HepG2 (cell line): ENCODE measurements around the gene UBAP1L. TPM values are rescaled to one million over a fixed set of nuclear protein-coding genes. Genes with fewer than 3 reads are reported as not detected.

ENCODE experiments used
- ATAC-seq: fragments of 200-7000 bp; cut with Tn5 transposase; 3 replicates; pipeline ENCODE4 v1.9.1; 2020; ENCODE audit warnings: mild to moderate bottlenecking, moderate library complexity
- BruUV-seq: library from RNA; stranded (reverse); fragments of 400-500 nt; replicated peaks from 2 replicates; lab custom pipeline; 2021; lab: Mats Ljungman, UMichigan
- CTCF ChIA-PET: fragments of 300-600 bp; formaldehyde crosslinking; extraction: SDS; loops from one replicate; lab custom pipeline; 2021; ENCODE audit warnings: low total read pairs, inconsistent platforms, low intra/inter-chr PET ratio; lab: Yijun Ruan, JAX
- POLR2A ChIA-PET: fragments of 350-600 bp; sonication (Branson Sonifier 250); formaldehyde crosslinking; loops from one replicate; lab custom pipeline; 2020; ENCODE audit warnings: antibody characterized with exemption, inconsistent platforms; lab: Yijun Ruan, JAX
- DNase-seq: peaks from one replicate; pipeline ENCODE4 v3.0.0-alpha.2; 2015; ENCODE audit warnings: low spot score
- FAIRE-seq: peaks from 3 replicates; lab custom pipeline; 2011; peaks lifted over from hg19 to GRCh38; lab: Jason Lieb, UNC
- H2AFZ ChIP-seq: one replicate; pipeline ENCODE4 v1.6.1; 2011; ENCODE audit warnings: low read length, inconsistent platforms
- H3K27ac ChIP-seq: fragments of 300-600 bp; 3 replicates; pipeline ENCODE4 v1.8.0; 2011; ENCODE audit warnings: mixed run types, mild to moderate bottlenecking, mixed read lengths, low read length, inconsistent platforms; ENCODE audit not compliant: insufficient read depth; ENCODE audit errors: extremely low read length
- H3K27me3 ChIP-seq, 2 experiments: fragments of 200-600 bp in 1 of 2; 2 replicates in 1 of 2; 3 replicates in 1 of 2; pipeline versions ENCODE4 v1.6.0 to v1.8.0; 2011; ENCODE audit warnings: low read length in 2 of 2, mild to moderate bottlenecking in 2 of 2, moderate library complexity in 2 of 2, inconsistent platforms in 1 of 2; ENCODE audit not compliant: insufficient read depth in 2 of 2, control insufficient read depth in 1 of 2
- H3K36me3 ChIP-seq, 2 experiments: fragments of 200-600 bp in 1 of 2; replicated peaks in 1 of 2; 2 replicates in 1 of 2; 3 replicates in 1 of 2; pipeline versions ENCODE4 v1.5.1 to v1.8.0; 2011; ENCODE audit warnings: low read length in 2 of 2, inconsistent platforms in 1 of 2; ENCODE audit not compliant: insufficient read depth in 2 of 2, control insufficient read depth in 1 of 2
- H3K4me1 ChIP-seq: 2 replicates; pipeline ENCODE4 v1.5.1; 2012; ENCODE audit warnings: low read length, inconsistent platforms; ENCODE audit not compliant: insufficient read depth
- H3K4me2 ChIP-seq: 2 replicates; pipeline ENCODE4 v1.6.0; 2011; ENCODE audit warnings: low read depth, low read length, inconsistent platforms
- H3K4me3 ChIP-seq, 3 experiments: fragments of 200-600 bp in 1 of 3; sonication (generic), shearing (Covaris generic) in 1 of 3; replicated peaks in 1 of 3; 2 replicates each; pipeline ENCODE4 v1.5.1; 2011 to 2016; ENCODE audit warnings: low read length in 3 of 3, inconsistent platforms in 2 of 3, low read depth in 2 of 3, mild to moderate bottlenecking in 2 of 3, control low read depth in 1 of 3, mixed read lengths in 1 of 3; ENCODE audit not compliant: insufficient read depth in 1 of 3
- H3K79me2 ChIP-seq: one replicate; pipeline ENCODE4 v1.6.1; 2011; ENCODE audit warnings: low read length, inconsistent platforms; ENCODE audit not compliant: insufficient read depth
- H3K9ac ChIP-seq: 2 replicates; pipeline ENCODE4 v1.6.0; 2011; ENCODE audit warnings: mild to moderate bottlenecking, low read depth, low read length, inconsistent platforms; ENCODE audit not compliant: insufficient read depth
- H3K9me3 ChIP-seq: 2 replicates; pipeline ENCODE4 v1.5.1; 2012; ENCODE audit warnings: mild to moderate bottlenecking, low read length
- H4K20me1 ChIP-seq: 2 replicates; pipeline ENCODE4 v1.6.0; 2011; ENCODE audit warnings: inconsistent platforms, mild to moderate bottlenecking, low read length, moderate library complexity; ENCODE audit not compliant: insufficient read depth
- BRCA1 ChIP-seq: sonication (generic); formaldehyde crosslinking; IDR thresholded peaks from 2 replicates; pipeline ENCODE4 v1.4.0; 2020; ENCODE audit warnings: missing genetic modification reagents
- ISX ChIP-seq: sonication (generic); formaldehyde crosslinking; conservative IDR thresholded peaks from 2 replicates; pipeline ENCODE4 v1.5.0; 2020; ENCODE audit warnings: missing genetic modification reagents
- LCORL ChIP-seq, 2 experiments: fragments of 450-650 bp in 1 of 2; sonication (generic) in 1 of 2; formaldehyde crosslinking in 1 of 2; IDR thresholded peaks; 2 replicates each; pipeline versions ENCODE4 v1.5.0 to v1.6.1; 2017 to 2020; ENCODE audit warnings: antibody characterized with exemption in 1 of 2, missing genetic modification reagents in 1 of 2
- MEIS2 ChIP-seq: sonication (generic); formaldehyde crosslinking; IDR thresholded peaks from 2 replicates; pipeline ENCODE4 v1.9.0; 2021; ENCODE audit warnings: mild to moderate bottlenecking, missing genetic modification reagents
- ZNF274 ChIP-seq: sonication (generic); formaldehyde crosslinking; IDR thresholded peaks from 2 replicates; pipeline ENCODE4 v1.5.1; 2020; ENCODE audit warnings: mild to moderate bottlenecking, missing genetic modification reagents
- ZNF282 ChIP-seq: fragments of 450-650 bp; IDR thresholded peaks from 2 replicates; pipeline ENCODE4 v1.6.1; 2018; ENCODE audit not compliant: partially characterized antibody
- ZNF329 ChIP-seq: sonication (generic); formaldehyde crosslinking; IDR thresholded peaks from 2 replicates; pipeline ENCODE4 v1.9.0; 2021; ENCODE audit warnings: low read depth, mild to moderate bottlenecking, missing genetic modification reagents
- WGBS: methylation state at CpG from one replicate; pipeline ENCODE4 v1.1.6; 2017; ENCODE audit warnings: low lambda C conversion rate; 5-methylcytosine and 5-hydroxymethylcytosine counted together
- in situ Hi-C: cut with HindIII; loops from 2 replicates; pipeline ENCODE4 v1.10.0; 2017; ENCODE audit warnings: low pct_unique_long_range_greater_than_20kb; ENCODE audit not compliant: extremely low pct_ligation_motif_present
- intact Hi-C: fragments of 100-400 bp; cut with micrococcal nuclease; formaldehyde crosslinking; loops from one replicate; pipeline ENCODE4 v1.10.0; 2022; ENCODE audit not compliant: unreplicated experiment
- polyA plus RNA-seq, 8 experiments: library from polyadenylated mRNA; depleted of rRNA in 3 of 8; stranded (reverse) in 7 of 8; unstranded in 1 of 8; fragments of >200 nt; fragmentation: Illumina TruSeq in 4 of 8; extraction: Trizol in 4 of 8; gene quantifications; 2 replicates each; pipeline versions ENCODE4 v1.2.1 to v1.2.3, GENCODE V29; 2011 to 2016; ENCODE audit warnings: low read depth in 4 of 8, missing spikeins in 1 of 8, mixed read lengths in 1 of 8; ENCODE audit not compliant: insufficient read depth in 1 of 8
- total RNA-seq, 5 experiments: library from RNA; depleted of rRNA; stranded (reverse); fragments of >200 nt; fragmentation: Illumina TruSeq; extraction: Trizol; gene quantifications; 2 replicates each; pipeline ENCODE4 v1.2.3, GENCODE V29; 2016; ENCODE audit warnings: low read depth in 1 of 5
- TF ChIP-seq, protein P1 (sequence below): IDR thresholded peaks from 2 replicates; pipeline ENCODE4 v1.6.1; 2016
- TF ChIP-seq, protein P2 (sequence below): sonication (generic); formaldehyde crosslinking; IDR thresholded peaks from 2 replicates; pipeline ENCODE4 v1.4.0; 2020; ENCODE audit warnings: missing genetic modification reagents

The UBAP1L gene
- total and polyA plus RNA-seq, 2 of the 13 experiments (the other 11 are each of a cell fraction or from before 2014, with no cell fraction given), result 0.86 to 1.4 TPM

DNA sequence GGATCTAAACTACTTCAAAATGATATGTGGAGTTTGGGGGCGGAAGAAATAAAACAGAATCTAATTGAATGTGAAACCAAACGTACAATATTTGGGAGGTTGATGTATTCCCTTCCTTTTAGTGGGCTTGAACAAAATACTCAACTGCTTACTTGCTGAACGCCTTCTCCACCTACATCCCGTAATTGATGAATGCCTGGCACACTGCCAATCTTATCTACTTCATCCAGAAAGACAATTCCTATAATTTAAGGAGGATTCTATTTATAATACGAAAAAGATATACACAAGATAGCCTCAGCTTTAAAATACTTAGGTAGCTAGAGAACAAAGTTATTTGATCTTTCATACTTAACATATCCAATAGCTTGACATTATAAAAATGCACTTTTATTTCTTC, 41.7 kb upstream of the UBAP1L start:
- Histone ChIP-seq H3K27me3 (no peaks in the 10 kb centered on the region), H3K9ac (no peak overlapping the region), H3K4me3 (no peak overlapping the region), H3K9me3 (no peaks in the 10 kb centered on the region), H4K20me1 (no peaks in the 10 kb centered on the region), H3K4me2 (no peak overlapping the region), H2AFZ (no peak overlapping the region), H3K4me1 (no peaks in the 10 kb centered on the region), H3K79me2 (no peaks in the 10 kb centered on the region), H3K27ac (no peak overlapping the region), H3K36me3 (peaks cover 16 to 71% of the 10 kb centered on the region in 2 experiments)
- 96% methylated on average over 5 of the region's 5 CpGs for WGBS
- FAIRE-seq (no peak), DNase-seq (no peak), ATAC-seq (no peak)
- BruUV-seq, result no TSS peak
- in situ Hi-C loops, result no loop called here
- ChIA-PET POLR2A (no interaction called here), CTCF (no interaction called here)
- TF ChIP-seq ZNF282 (no peak), ZNF274 (no peak), BRCA1 (CRISPR knock-in tag) (no peak), ZNF329 (CRISPR knock-in tag) (no peak), MEIS2 (CRISPR knock-in tag) (no peak), LCORL (IDR thresholded peaks at IDR 0.05) (peak; percentile 55; the same call in 1 of the 2 replicates), LCORL (CRISPR knock-in tag; IDR thresholded peaks at IDR 0.05) (no peak), ISX (CRISPR knock-in tag) (no peak)
- TF ChIP-seq, protein P1, sequence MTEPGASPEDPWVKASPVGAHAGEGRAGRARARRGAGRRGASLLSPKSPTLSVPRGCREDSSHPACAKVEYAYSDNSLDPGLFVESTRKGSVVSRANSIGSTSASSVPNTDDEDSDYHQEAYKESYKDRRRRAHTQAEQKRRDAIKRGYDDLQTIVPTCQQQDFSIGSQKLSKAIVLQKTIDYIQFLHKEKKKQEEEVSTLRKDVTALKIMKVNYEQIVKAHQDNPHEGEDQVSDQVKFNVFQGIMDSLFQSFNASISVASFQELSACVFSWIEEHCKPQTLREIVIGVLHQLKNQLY, result no peak
- TF ChIP-seq, protein P2, sequence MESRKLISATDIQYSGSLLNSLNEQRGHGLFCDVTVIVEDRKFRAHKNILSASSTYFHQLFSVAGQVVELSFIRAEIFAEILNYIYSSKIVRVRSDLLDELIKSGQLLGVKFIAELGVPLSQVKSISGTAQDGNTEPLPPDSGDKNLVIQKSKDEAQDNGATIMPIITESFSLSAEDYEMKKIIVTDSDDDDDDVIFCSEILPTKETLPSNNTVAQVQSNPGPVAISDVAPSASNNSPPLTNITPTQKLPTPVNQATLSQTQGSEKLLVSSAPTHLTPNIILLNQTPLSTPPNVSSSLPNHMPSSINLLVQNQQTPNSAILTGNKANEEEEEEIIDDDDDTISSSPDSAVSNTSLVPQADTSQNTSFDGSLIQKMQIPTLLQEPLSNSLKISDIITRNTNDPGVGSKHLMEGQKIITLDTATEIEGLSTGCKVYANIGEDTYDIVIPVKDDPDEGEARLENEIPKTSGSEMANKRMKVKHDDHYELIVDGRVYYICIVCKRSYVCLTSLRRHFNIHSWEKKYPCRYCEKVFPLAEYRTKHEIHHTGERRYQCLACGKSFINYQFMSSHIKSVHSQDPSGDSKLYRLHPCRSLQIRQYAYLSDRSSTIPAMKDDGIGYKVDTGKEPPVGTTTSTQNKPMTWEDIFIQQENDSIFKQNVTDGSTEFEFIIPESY (CRISPR knock-in tag), result no peak
- intact Hi-C loops, result no loop called here
